GM18517 (cell line): ENCODE measurements around the gene GALNT2.

Experiments used
- ATAC-seq: cut with Tn5 transposase; IDR thresholded peaks from one replicate; pipeline ENCODE4 v1.9.1; 2021; ENCODE audit warnings: mild to moderate bottlenecking, moderate library complexity; ENCODE audit not compliant: unreplicated experiment

GALNT2 gene

DNA sequence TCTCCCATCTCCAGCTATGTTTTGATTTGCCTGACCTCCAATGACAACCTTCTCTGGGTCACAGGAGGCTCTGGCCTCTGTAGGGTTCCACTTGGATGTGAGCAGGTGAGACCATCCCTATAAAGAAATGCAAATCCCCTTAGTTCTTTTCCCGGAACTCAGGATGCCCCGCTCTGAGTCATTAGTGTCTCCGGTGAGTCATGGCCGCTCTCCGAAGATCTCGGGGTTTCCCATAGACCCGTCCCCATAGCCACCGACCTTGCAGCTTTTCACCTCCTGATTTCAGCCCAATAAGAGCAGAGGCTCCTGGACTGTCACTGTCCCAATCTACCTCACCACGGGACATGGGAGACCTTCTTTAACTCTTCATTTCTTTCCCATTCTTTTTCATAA is 260.9 kb downstream of the GALNT2 start:
- no peak for ATAC-seq

DNA sequence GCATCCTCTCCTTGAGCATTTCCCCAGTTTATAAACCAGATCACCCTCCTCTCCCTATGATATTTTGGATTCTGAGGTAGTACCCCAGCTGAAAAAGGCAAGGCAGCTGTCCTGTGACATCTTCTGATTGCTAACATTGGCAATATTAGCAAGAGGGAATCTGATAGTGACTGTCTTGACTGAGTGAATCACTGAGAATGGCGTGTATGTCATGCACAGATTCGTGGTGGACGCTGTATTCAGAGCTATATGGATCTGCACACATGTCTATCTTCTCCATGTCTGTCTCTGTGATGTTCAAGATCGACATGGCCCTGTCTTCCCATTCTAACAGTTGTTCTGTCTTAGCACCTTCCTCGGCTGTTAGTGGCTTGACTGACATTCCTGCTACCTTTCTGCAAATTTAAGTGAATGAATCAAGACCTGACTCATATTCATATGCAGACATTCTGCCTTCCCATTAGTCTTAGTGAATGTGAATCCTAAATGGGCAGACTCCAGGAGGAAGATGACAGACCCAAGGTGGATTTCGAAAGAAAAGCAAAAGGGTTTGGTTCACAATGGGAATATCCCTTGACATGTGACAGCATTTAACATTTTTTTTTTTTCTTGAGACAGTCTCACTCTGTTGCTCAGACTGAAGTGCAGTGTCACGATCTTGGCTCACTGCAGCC is 261.4 kb downstream of the GALNT2 start:
- ATAC-seq: no peak

GRCh38 chr1:230330157-230330556 is 263.1 kb downstream of the GALNT2 start:
- no peak for ATAC-seq
